ENCODE results near the gene CACNA1C. TPM values are rescaled to one million over a fixed set of nuclear protein-coding genes. Genes with fewer than 3 reads are reported as not detected.

Gene CACNA1C
- polyA plus RNA-seq, 4 donors: 0.67 to 2.5 (median 2.0) TPM

DNA sequence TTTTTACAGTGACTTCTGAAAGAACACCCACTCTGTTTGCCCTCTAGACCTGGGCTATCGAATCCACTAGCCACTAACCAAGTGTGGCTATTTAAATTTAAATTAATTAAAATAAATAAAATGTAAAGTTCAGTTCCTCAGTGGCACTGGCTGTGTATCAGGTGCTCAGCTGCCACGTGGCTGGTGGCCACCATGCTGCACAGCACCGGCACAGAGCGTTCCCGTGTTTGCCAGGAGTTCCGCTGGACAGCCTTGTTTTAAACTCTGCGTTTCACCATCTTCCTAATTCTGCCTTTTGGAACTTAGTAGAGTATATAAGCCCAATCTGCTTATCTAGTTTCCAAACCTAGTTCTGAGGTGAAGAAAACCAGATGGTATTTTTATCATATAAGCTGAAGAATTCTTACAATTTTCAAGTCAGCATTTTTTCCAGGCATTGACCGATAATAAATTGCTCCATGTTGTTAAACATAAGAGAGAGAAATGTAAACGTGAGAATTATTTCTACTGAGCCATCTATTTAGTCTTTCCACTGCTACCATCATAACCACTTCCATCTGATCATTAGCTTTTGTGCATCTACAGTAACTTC lies 339.0 kb downstream of the CACNA1C start:
- H3K27ac ChIP-seq (ENCODE audit: low read depth in 1 of 3, low read length in 2 of 3): no peak overlapping the region
- H3K9me3 ChIP-seq (ENCODE audit: control insufficient read depth in 2 of 2, insufficient read depth in 1 of 2, low read depth in 1 of 2, low read length in 1 of 2): no peaks in the 10 kb centered on the region
- DNase-seq (no peak), FAIRE-seq (no peak)
- H3K36me3 ChIP-seq (ENCODE audit: control insufficient read depth in 3 of 3, insufficient read depth in 2 of 3, low read depth in 1 of 3, low read length in 3 of 3): no peaks in the 10 kb centered on the region
- WGBS, 3 donors: 85 to 88% (median 86%) methylated on average over 9 of the region's 9 CpGs
- no peaks in the 10 kb centered on the region for H3K4me1 ChIP-seq (ENCODE audit: control insufficient read depth in 3 of 3, insufficient read depth in 2 of 3, low read depth in 1 of 3, low read length in 2 of 3)
- H3K4me3 ChIP-seq (ENCODE audit: low read depth in 1 of 3, low read length in 3 of 3): no peak overlapping the region
- no peaks in the 10 kb centered on the region for H3K27me3 ChIP-seq (ENCODE audit: control insufficient read depth in 3 of 3, insufficient read depth in 3 of 3, low read length in 3 of 3)

- Histone ChIP-seq H3K4me1 (ENCODE audit: control insufficient read depth in 3 of 3, insufficient read depth in 2 of 3, low read depth in 1 of 3, low read length in 2 of 3) (no peaks in the 10 kb centered on the region), H3K4me3 (ENCODE audit: low read depth in 1 of 3, low read length in 3 of 3) (no peak overlapping the region), H3K9me3 (ENCODE audit: control insufficient read depth in 2 of 2, insufficient read depth in 1 of 2, low read depth in 1 of 2, low read length in 1 of 2) (no peaks in the 10 kb centered on the region), H3K36me3 (ENCODE audit: control insufficient read depth in 3 of 3, insufficient read depth in 2 of 3, low read depth in 1 of 3, low read length in 3 of 3) (no peaks in the 10 kb centered on the region), H3K27me3 (ENCODE audit: control insufficient read depth in 3 of 3, insufficient read depth in 3 of 3, low read length in 3 of 3) (no peaks in the 10 kb centered on the region), H3K27ac (ENCODE audit: low read depth in 1 of 3, low read length in 2 of 3) (no peak overlapping the region)
- FAIRE-seq (no peak), DNase-seq (no peak)
- 82 to 88% (median 88%) methylated on average over 4 of the region's 4 CpGs for WGBS, 3 donors
Measured at GRCh38 chr12:2393016-2393415, 340.2 kb downstream of the CACNA1C start.

DNA sequence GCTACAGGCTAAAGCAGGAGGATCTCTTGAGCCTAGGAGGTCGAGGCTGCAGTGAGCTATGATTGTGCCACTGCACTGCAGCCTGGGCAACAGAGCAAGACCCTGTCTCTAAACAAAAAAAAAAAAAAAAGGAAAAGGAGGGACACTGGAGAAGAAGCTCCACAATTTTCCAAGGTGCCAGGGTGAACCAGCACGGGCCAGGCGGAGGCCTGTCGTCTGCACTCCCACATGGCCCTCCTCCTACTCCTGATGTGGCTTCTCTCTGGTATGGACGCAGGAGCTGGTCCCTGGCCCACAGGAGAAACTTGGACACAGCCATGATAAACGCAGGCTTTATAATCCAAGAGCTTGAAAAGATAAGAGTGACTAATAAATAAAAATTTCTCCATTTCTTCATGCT lies 341.2 kb downstream of the CACNA1C start:
- Histone ChIP-seq H3K36me3 (ENCODE audit: control insufficient read depth in 3 of 3, insufficient read depth in 2 of 3, low read depth in 1 of 3, low read length in 3 of 3) (no peaks in the 10 kb centered on the region), H3K4me1 (ENCODE audit: control insufficient read depth in 3 of 3, insufficient read depth in 2 of 3, low read depth in 1 of 3, low read length in 2 of 3) (no peaks in the 10 kb centered on the region), H3K9me3 (ENCODE audit: control insufficient read depth in 2 of 2, insufficient read depth in 1 of 2, low read depth in 1 of 2, low read length in 1 of 2) (no peaks in the 10 kb centered on the region), H3K27me3 (ENCODE audit: control insufficient read depth in 3 of 3, insufficient read depth in 3 of 3, low read length in 3 of 3) (no peaks in the 10 kb centered on the region), H3K4me3 (ENCODE audit: low read depth in 1 of 3, low read length in 3 of 3) (no peak overlapping the region), H3K27ac (ENCODE audit: low read depth in 1 of 3, low read length in 2 of 3) (no peak overlapping the region)
- FAIRE-seq (no peak), DNase-seq (no peak)
- 88 to 89% (median 88%) methylated on average over 6 of the region's 6 CpGs for WGBS, 3 donors

- H3K4me1 ChIP-seq (ENCODE audit: control insufficient read depth in 3 of 3, insufficient read depth in 2 of 3, low read depth in 1 of 3, low read length in 2 of 3): no peaks in the 10 kb centered on the region
- H3K27ac ChIP-seq (ENCODE audit: low read depth in 1 of 3, low read length in 2 of 3): no peak overlapping the region
- H3K4me3 ChIP-seq (ENCODE audit: low read depth in 1 of 3, low read length in 3 of 3): no peak overlapping the region
- peaks cover 0 to 4% of the 10 kb centered on the region in 2 donors for H3K9me3 ChIP-seq (ENCODE audit: control insufficient read depth in 2 of 2, insufficient read depth in 1 of 2, low read depth in 1 of 2, low read length in 1 of 2)
- no peaks in the 10 kb centered on the region for H3K36me3 ChIP-seq (ENCODE audit: control insufficient read depth in 3 of 3, insufficient read depth in 2 of 3, low read depth in 1 of 3, low read length in 3 of 3)
- H3K27me3 ChIP-seq (ENCODE audit: control insufficient read depth in 3 of 3, insufficient read depth in 3 of 3, low read length in 3 of 3): no peaks in the 10 kb centered on the region
- WGBS, 3 donors: 56 to 65% (median 62%) methylated on average over 8 of the region's 8 CpGs
- peak; percentile 39 to 51 for DNase-seq
- FAIRE-seq: no peak
Measured at GRCh38 chr12:2395354-2395977, 342.7 kb downstream of the CACNA1C start.

DNA sequence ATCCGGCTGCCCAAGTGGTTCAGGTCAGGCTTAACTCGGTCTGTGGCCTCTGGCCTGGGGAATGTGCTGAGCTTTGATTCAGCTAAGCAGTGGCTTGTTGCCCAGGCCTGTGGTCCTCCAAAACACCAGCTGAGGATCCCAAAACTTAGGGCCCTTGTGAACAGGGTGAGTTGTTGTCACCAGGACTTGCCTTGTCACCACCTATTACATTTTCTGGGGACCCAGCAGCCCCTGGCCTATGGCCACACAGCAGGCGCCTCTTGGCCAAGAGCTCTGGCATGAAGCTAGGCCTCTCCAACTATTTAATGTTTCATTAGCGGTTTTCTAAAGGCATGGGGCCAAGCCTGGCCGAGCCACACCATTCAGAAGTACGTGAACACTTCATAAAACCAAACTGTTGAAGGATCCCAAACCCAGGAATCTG lies 343.7 kb downstream of the CACNA1C start:
- no peak for FAIRE-seq
- Histone ChIP-seq H3K36me3 (ENCODE audit: control insufficient read depth in 3 of 3, insufficient read depth in 2 of 3, low read depth in 1 of 3, low read length in 3 of 3) (no peaks in the 10 kb centered on the region), H3K27me3 (ENCODE audit: control insufficient read depth in 3 of 3, insufficient read depth in 3 of 3, low read length in 3 of 3) (no peaks in the 10 kb centered on the region), H3K27ac (ENCODE audit: low read depth in 1 of 3, low read length in 2 of 3) (no peak overlapping the region), H3K4me3 (ENCODE audit: low read depth in 1 of 3, low read length in 3 of 3) (no peak overlapping the region), H3K4me1 (ENCODE audit: control insufficient read depth in 3 of 3, insufficient read depth in 2 of 3, low read depth in 1 of 3, low read length in 2 of 3) (no peaks in the 10 kb centered on the region), H3K9me3 (ENCODE audit: control insufficient read depth in 2 of 2, insufficient read depth in 1 of 2, low read depth in 1 of 2, low read length in 1 of 2) (peaks cover 0 to 4% of the 10 kb centered on the region in 2 donors)
- WGBS, 3 donors: 67 to 85% (median 73%) methylated on average over 6 of the region's 6 CpGs
- peak in 1 of 2 donors; percentile 6 for DNase-seq

DNA sequence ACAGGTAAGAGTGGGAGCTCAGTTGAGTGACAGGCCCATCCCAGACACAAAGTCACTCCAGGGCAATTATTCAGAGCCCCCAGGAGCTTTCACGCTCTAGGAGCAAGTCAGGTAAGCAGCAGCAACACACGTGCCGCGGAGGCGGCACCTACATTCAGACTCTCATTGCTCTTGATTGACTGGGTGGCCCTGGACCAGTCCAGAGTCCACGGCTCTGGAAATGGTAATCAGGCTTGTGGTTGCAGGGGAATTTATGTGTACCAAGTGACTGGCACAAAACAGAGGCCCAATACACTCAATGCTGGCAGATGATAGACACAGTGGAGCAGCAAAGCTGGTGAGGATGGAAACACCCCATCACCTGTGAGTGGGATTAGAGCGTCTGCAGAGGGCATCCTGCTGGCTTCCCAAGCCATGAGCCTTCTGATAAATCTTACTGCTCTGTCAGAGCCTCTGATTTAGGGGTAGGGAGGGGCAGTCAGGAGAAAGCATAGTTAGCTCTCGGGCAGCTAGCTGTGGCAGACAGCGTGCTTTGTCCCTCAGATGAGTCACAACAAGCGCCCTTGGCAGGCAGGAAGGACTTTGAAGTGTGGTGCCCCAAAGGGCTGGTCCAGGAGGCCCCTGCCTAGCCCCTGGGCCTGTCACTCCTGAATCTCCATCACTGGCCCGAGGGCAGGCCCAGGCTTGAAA lies 344.7 kb downstream of the CACNA1C start:
- Histone ChIP-seq H3K27ac (ENCODE audit: low read depth in 1 of 3, low read length in 2 of 3) (no peak overlapping the region), H3K4me1 (ENCODE audit: control insufficient read depth in 3 of 3, insufficient read depth in 2 of 3, low read depth in 1 of 3, low read length in 2 of 3) (no peaks in the 10 kb centered on the region), H3K27me3 (ENCODE audit: control insufficient read depth in 3 of 3, insufficient read depth in 3 of 3, low read length in 3 of 3) (no peaks in the 10 kb centered on the region), H3K36me3 (ENCODE audit: control insufficient read depth in 3 of 3, insufficient read depth in 2 of 3, low read depth in 1 of 3, low read length in 3 of 3) (no peaks in the 10 kb centered on the region), H3K9me3 (ENCODE audit: control insufficient read depth in 2 of 2, insufficient read depth in 1 of 2, low read depth in 1 of 2, low read length in 1 of 2) (peaks cover 0 to 4% of the 10 kb centered on the region in 2 donors), H3K4me3 (ENCODE audit: low read depth in 1 of 3, low read length in 3 of 3) (no peak overlapping the region)
- FAIRE-seq (no peak), DNase-seq (peak in 1 of 2 donors; percentile 86)
- WGBS, 3 donors: 16 to 68% (median 38%) methylated on average over 11 of the region's 11 CpGs

DNA sequence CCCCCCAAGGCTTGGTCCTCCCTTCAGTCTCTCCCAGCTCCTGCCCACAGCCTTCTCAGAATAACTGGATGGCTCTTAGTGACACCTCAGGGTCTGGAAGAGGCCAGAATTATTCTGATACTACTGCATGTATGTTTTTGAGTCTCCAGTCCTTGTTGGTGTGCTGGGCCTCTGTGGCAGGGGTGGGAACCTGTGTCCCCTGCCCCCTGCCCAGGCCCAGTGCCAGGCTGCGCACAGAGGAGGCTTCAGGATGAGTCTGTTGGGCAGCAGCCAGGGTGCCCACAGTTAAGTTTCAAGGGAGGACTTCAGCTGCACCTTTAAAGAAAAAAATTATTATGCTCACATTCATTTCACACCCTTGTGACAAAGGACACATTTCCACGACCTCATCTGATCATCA lies 348.3 kb downstream of the CACNA1C start:
- Histone ChIP-seq H3K27me3 (ENCODE audit: control insufficient read depth in 3 of 3, insufficient read depth in 3 of 3, low read length in 3 of 3) (no peaks in the 10 kb centered on the region), H3K4me1 (ENCODE audit: control insufficient read depth in 3 of 3, insufficient read depth in 2 of 3, low read depth in 1 of 3, low read length in 2 of 3) (no peaks in the 10 kb centered on the region), H3K27ac (ENCODE audit: low read depth in 1 of 3, low read length in 2 of 3) (no peak overlapping the region), H3K9me3 (ENCODE audit: control insufficient read depth in 2 of 2, insufficient read depth in 1 of 2, low read depth in 1 of 2, low read length in 1 of 2) (peaks cover 0 to 4% of the 10 kb centered on the region in 2 donors), H3K4me3 (ENCODE audit: low read depth in 1 of 3, low read length in 3 of 3) (no peak overlapping the region), H3K36me3 (ENCODE audit: control insufficient read depth in 3 of 3, insufficient read depth in 2 of 3, low read depth in 1 of 3, low read length in 3 of 3) (no peaks in the 10 kb centered on the region)
- WGBS, 3 donors: 48 to 70% (median 65%) methylated on average over 2 of the region's 2 CpGs
- DNase-seq: no peak
- no peak for FAIRE-seq

- no peaks in the 10 kb centered on the region for H3K4me1 ChIP-seq (ENCODE audit: control insufficient read depth in 3 of 3, insufficient read depth in 2 of 3, low read depth in 1 of 3, low read length in 2 of 3)
- H3K27me3 ChIP-seq (ENCODE audit: control insufficient read depth in 3 of 3, insufficient read depth in 3 of 3, low read length in 3 of 3): no peaks in the 10 kb centered on the region
- H3K27ac ChIP-seq (ENCODE audit: low read depth in 1 of 3, low read length in 2 of 3): no peak overlapping the region
- no peaks in the 10 kb centered on the region for H3K36me3 ChIP-seq (ENCODE audit: control insufficient read depth in 3 of 3, insufficient read depth in 2 of 3, low read depth in 1 of 3, low read length in 3 of 3)
- DNase-seq (peak in 1 of 2 donors; percentile 58), FAIRE-seq (no peak)
- H3K4me3 ChIP-seq (ENCODE audit: low read depth in 1 of 3, low read length in 3 of 3): no peak overlapping the region
- 21 to 56% (median 44%) methylated on average over 5 of the region's 5 CpGs for WGBS, 3 donors
- H3K9me3 ChIP-seq (ENCODE audit: control insufficient read depth in 2 of 2, insufficient read depth in 1 of 2, low read depth in 1 of 2, low read length in 1 of 2): peaks cover 0 to 4% of the 10 kb centered on the region in 2 donors
Measured at GRCh38 chr12:2402073-2402579, 349.3 kb downstream of the CACNA1C start.
